Activated CD8-positive, alpha-beta memory T cell treated with anti-CD3 and anti-CD28 coated beads, Interleukin-2, amount 50 U/mL, for 1 hour (primary cell): ENCODE data around the gene RAB18.
"Not testable (repeated sequence)": the region's sequence is repeated elsewhere in the genome, so short reads cannot be mapped to it uniquely, and the experiment has no call there.

Experiments used
- DNase-seq: peaks from one replicate; pipeline ENCODE4 v3.0.0-alpha.2; 2020; ENCODE audit errors: extremely low read depth

The RAB18 gene

DNA sequence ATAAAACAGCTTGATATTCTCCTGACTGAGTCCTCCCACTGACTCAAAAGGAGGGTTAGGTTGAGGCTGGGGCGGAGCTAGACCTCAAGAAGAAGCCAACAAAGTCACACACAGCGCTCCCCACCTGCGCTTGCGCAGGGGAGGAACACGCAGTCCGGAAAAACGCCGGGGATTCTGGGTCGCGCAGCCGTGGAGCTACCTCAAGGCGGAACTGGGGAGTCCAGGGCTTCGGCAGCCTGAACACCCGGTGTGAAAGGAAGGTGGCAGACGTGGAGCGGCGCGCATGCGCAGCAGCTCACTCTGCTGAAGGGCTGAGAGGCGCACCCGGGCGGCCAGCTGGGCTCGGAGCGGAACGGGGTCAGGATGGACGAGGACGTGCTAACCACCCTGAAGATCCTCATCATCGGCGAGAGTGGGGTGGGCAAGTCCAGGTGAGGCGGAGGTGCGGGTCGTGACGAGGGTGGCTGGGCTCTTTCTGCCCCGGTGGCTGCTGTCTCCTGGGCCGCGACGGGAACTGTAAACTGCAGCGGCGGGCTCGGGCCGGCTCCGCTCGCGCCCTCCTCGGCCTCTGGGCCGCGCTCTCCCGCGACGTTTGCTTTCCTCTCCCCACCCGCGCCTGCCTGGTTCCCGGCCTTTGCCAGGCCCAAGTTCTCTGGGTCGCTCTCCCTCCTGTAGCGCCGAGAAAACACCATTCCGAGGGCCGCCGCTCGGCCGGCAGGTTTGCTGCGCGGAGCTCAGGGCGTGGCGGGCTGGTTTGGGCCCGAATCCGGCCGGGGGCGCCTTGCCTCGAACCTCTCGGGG is at the start of gene RAB18:
TSS of gene RAB18 (plus strand) at position 298 of the 801 bp plus-strand sequence. CDS start at position 364, 66 bp downstream.
- peak; percentile 98 for DNase-seq

DNA sequence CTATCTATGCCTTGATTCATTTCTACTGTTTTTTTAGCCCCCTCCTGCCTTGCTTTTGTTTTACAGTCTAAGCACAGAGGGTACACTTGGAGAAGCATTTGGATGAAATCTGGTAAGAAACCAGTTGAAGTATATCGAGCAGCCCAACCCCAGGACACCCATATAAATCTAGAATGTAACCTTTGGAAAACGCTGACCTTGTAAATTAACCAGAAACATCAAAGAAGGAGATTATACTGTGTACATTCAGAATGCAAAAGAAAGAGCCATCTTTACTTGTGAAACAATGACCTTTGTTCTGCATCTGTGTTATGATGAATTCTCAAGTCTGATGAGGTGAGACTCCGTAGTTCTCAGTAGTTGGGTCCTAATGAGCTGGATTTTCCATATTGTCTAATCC is 49.3 kb upstream of the RAB18 start:
- no peak for DNase-seq

DNA sequence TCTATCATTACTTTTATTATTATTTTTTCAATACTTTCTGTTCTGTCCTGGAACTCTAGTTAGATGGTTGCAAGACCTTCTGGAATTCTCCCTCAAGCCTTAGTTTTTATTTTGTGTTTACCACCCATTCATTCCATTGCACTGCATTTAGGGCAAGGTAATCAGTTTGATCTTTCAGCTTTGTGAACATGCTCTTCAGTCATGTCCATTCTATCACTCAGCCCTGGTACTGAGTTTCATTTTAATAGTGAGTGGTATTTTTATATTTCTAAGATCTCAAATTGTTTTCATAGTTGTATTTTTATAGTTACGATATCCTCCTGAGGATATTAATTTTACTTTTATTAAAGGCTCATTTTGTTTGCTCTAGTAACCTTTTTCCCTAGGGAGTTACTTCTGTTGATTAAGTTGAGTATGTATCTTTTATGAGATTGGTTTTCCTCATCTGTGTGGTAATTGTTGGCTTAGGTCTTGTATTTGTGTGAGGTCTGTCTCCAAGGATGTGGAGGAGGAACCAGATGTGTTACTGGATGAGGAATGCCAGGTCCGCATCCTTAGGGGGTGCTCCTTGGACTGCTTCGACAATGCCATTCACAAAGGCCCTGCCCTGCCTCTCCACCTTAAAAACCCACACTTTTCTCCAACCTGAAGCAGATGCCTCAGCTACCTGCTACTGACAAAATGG is 46.7 kb upstream of the RAB18 start:
- no peak for DNase-seq

DNA sequence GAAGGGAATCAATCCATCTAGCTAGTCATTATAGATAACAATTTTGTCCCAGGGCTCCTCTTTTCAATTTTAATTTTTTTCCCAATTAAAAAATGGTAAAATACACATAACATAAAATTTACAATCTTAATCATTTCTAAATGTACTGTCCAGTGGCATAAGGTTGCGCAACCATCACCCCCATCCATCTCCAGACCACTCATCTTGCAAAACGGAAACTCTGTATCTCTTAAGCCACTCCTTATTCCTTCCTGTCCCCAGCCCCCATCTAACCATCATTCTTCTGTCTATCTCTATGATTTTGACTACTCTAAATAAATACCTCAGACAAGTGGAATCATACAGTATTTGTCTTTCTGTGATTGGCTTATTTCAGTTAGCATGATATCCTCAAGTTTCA is 46.1 kb upstream of the RAB18 start:
- DNase-seq: no peak

DNA sequence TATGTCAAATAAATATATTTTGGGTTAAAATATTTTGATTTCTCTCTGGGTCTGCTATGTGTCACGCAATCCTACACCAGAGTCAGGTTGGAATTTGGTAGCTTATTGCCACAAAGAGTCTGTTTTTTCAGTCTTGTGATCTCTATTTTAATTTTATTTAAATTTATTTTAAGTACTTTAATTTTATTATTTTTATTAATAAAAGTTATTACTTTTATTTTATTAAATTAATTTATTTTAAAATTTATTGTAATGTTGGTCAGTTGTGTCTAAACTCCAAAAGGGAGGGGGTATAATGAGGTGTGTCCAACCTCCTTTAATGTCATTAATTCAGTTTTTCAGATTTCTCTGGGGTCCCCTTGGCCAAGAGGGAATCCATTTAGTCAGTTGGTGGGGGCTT is 42.8 kb upstream of the RAB18 start:
- DNase-seq: no peak

DNA sequence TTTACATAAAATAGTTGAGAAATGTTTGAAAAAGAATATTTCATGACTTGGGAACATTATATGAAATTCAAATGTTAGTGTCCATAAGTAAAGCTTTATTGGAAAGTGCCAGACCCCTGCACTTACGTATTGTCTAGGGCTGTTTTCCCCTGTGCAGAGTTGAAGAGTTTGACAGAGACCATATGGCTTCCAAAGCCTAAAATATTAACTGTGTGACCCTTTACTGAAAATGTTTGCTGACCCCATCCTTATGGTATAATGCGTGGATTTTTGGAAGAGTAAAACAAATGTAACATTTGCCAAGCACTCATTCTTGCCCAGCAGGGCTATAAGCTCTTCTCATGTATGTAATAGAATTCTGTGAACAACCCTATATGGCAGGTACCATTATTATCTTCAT is 40.1 kb upstream of the RAB18 start:
- DNase-seq: no peak

DNA sequence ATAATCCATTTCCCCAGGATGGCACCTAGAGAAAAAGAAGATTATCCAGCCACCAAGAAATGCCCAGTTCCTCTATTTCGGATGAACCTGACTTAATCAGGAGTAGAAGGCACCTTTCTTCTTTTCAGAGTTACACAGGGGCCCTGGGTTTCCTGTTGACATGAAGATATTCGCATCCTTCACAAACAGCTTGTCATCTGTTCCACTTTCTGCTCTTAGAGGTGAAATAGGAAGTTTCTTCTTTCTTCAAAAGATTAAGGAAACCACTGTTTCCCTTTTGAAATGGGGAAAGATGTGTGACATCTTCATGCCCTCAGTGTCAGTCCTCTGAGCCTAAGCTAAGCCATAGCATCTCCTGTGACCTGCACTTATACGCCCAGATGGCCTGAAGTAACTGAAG is 39.1 kb upstream of the RAB18 start:
- DNase-seq: no peak

DNA sequence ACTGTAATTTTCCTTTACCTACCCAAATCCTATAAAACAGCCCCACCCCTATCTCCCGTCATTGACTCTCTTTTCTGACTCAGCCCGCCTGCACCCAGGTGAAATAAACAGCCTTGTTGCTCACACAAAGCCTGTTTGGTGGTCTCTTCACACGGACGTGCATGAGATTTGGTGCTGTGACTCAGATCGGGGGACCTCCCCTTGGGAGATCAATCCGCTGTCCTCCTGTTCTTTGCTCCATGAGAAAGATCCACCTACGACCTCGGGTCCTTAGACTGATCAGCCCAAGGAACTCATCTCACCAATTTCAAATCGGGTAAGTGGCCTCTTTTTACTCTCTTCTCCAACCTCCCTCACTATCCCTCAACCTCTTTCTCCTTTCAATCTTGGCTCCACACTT is 38.5 kb upstream of the RAB18 start:
- not testable (repeated sequence) for DNase-seq

DNA sequence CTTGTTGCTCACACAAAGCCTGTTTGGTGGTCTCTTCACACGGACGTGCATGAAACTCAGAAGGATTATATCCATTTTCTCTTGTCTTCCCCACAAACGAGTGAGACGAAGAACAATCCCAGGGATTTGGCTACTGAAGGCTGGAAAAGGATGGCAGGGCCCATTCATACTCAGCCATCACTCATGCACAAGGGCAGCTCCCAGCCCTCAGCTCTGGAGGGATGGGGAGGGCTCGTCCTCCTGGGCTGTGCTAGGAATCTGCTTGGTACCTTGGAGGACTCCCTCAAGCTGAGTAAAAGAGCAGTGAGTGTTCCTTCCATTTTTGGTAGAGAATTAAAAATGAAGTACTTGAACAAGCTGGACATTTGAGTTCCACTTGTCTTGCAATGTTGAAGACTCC is 33.2 kb upstream of the RAB18 start:
- DNase-seq: no peak

DNA sequence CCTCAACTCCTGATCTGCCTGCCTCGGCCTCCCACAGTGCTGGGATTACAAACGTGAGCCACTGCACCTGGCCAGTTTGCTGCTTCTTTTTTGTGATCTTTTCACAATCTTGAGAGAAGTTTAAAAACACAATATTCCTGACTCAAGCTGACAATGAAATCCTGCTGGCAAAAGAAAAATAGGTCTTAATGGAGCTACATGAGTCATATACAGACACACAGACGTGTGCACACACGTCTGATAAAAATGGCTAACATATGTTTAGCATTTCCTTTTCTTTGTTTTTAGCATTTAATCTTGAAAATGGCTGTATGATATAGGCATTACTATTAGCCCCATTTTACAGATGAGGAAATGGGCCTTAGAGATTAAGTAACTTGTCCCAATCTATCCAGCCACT is 29.4 kb upstream of the RAB18 start:
- DNase-seq: no peak

DNA sequence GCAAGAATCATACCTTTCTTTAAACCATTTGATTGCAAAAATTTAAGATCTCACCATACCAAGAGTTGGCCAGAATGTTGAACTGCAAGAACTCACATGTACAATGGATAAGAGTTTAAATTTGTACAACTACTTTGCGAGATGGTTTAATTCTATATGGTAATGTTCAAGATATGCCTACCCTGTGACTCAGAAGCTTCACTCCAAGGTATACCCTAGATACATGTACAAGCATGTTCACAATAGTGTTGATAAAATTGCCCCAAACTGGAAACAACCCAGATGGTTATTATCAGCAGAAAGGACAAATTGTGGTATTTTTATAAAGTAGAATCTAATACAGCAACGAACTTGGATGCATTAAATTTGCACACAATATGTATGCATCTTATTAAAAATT is 25.1 kb upstream of the RAB18 start:
- no peak for DNase-seq

DNA sequence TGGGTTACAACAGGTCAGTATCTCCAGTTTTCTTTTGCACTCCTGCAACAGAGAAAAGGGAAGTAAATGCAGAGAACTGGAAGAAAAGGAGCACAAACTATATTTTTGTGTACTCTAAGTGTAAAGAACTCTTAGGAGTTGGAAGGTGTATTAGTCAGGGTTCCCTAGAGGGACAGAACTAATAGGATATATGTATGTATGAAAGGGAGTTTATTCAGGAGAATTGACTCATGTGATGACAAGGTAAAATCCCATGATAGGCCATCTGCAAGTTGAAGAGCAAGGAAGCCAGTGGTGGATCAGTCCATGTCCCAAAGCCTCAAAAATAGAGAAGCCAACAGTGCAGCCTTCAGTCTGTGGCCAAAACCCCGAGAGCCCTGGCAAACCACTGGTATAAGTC is 22.6 kb upstream of the RAB18 start:
- DNase-seq: no peak

DNA sequence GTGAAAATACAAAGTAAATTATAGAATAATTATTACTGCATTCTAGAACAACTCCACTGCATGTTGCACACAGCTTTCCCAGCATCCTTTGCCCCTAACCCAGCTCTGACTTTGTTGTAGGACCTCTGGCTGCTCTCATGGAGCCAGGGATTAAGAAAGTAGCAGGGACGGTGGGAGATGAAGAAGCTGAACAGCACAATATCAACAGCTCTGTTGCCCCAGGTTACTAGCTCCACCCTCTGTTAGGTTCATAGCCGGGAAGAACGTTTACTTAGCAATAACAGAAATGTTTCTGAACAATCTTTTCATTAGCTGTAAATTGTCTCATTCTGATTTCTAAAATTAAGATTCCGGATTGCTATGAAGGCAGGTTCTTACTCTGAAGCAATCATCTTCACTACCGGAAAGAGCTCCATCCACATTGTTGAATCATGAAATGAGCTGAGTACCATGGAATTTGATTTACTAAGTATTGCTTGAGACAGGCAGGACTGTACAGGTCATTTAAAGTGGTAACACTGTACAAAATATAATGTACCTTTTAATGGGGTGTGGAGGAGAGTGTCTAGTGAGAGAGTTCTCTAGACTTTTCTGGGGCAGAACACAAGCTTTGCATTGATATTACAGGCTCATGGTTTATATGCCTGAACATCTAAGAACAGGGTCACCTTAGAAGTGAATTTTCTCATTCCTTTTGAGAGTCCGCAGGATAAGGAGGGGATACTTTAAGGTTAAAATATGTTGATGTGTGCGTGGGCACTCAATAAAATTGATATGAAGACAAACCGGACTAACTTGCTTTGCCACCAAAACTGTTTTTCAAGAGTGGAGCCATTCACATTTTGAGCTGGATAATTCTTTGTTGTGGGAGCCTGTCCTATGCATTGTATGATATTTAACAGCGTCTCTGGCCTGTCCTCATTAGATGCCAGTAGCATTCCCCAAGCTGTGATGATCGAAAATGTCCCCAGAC is 20.8 kb upstream of the RAB18 start:
- DNase-seq: no peak

DNA sequence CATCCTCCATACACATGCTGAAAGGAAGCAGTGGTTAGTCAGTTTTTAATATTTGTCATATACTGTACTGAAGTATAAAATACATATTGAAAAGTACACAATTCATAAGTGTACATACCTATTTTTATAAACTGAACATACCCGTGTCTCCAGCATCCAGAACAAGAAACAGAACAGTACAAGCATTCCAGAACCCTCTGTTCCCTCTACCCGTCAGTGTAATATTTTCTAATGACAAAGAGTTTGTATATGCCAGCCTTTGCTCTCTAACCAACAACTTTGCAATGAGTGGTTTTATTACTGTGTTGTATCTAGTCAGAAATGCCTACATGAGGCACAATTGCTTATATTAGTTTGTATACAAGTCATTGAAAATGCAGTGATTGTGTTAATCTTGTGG is 18.7 kb upstream of the RAB18 start:
- no peak for DNase-seq

DNA sequence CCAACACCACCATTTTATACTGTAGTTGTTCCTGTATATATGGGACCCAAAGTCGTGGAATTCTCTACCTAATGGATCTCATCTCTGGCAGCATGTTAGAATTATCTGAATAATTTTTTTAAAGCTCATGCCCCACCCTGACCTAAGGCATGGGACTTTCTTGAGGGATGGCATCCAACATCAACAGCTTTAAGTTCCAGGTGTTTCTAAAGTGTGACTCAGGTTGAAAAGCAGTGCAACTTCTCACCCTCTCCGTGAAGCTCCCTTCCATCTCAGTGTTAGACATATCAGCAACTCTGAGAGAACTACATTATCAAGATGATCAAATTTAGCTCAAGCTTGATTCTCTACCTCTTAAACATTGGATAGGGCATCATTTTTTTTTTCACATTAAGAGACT is 18.1 kb upstream of the RAB18 start:
- no peak for DNase-seq

DNA sequence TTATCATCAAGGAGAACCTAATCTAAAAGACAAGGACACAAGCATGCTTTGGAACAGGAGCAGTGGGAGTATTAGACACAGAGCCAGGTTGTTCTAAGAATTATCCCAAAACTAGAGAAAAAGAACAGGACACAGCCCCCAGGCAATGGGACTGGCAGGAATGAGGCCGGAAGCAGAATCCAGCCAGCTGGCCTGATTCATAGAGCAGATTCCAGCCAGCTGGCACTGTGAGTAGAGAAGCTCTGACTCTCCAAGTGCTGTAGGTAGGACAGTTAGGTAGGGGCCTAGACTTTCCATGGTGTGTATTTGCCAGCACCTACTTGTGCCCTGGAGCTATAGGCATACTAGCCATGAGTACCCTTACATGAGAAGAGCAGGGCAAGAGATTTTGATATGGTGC is 13.3 kb upstream of the RAB18 start:
- no peak for DNase-seq

DNA sequence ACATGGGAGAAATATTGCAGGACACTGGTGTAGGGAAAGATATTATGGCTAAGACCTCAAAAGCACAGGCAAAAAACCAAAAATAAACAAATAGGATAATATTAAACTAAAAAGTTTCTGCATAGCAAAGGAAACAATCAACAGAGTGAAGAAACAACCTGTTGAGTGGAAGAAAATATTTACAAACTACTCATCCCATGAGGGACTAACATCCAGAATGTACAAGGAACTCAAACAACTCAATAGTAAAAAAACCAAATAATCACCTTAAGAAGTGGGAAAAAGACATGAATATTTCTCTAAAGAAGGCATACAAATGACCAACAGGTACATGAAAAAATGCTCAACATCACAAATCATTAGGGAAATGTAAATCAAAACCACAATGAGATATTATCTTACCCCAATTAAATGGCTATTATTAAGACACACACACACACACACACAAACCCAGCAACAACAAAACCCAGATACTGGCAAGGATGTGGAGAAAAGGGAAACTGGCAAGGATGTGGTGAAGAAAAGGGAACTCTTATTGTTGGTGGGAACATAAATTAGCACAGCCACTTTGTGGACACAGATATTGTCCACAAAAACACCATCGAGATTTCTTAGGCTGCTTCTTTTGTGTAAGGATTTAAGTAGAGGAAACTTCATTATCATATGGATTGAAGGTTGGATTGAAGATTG is 9.8 kb upstream of the RAB18 start:
- no peak for DNase-seq

DNA sequence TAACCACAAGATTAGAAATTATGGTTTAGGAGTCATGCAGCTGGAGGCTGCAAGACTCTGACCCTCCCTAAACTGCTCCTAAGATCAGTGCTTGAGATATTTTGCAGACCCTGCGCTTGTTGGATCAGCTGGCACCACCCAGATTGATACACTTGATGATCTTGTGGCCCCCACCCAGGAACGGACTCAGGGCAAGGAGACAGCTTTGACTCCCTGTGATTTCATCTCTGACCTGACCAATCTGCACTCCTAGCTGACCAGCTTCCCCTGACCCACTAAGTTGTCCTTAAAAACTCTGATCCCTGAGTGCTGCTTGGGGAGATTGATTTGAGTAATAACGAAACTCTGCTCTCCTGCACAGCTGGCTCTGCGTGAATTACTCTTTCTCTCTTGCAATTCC is 8.0 kb upstream of the RAB18 start:
- no peak for DNase-seq

DNA sequence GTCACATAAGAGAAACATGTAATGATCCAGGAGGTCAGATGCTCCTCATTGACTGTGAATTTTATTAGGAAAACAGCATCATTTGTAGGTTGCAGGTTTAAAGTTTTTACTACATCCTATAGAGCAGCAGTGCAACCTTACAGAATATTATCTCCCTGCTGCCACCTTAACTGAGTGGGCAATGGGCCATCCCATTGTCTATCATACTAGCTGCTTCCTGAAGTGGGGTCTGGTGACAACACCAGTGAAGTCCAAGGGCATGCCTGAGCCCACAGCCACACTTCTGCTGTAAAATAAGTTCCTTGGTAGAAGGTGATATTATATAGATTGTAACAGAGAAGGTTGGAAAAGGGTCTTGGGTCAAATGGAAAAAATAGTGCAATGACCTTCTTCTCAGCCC is 4.0 kb upstream of the RAB18 start:
- DNase-seq: no peak

DNA sequence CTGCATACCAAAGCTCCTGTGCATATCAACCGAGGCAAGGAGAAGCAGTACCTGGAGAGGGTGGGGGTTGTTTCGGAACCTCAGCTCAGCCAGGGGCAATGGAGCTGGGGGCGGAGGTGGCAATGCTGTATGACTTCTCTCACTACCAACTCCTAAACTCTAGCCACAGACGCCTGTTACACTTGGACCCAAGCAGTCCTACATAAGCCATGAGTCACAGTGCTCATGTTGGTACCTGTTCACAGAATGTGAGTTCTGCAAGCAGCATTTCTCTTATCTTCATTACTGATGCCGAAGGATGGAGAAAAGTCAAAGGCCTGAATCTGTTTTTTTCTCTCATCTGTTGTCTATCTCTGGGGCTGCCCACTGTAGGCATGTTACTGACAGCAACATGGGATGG is 3.2 kb upstream of the RAB18 start:
- DNase-seq: no peak

DNA sequence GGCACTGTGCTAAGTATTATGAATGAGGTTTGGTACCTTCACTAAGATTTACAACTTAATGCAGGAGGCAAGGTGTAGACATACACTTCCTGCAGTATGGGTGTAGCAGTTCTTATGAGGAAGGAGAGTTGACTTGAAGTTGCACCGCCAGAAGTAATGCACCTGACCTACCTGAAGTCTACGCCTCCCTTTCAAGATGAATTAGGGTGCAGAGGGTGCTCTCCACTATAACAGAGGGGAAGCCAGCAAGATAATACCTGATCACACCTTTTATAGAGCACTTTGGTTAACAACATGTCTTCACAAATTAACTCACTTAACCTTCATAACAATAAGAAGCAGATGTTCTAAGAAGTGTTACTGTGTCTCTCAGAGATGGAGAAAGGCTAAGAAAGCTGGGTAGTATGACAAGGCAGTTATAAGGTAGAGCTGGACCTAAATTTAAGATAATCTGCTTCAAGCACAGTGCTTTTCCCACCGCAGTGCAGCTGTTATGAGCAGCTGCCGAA is 552 bp upstream of the RAB18 start:
- DNase-seq: no peak
